AG04449 (cell line): ENCODE data around the gene DGKI.

Experiments
- CTCF ChIA-PET: fragments of 350-600 bp; formaldehyde crosslinking; extraction: SDS; loops from one replicate; lab custom pipeline; 2021; ENCODE audit warnings: antibody characterized with exemption; lab: Yijun Ruan, JAX
- POLR2A ChIA-PET: fragments of 400-600, 350-600 bp; formaldehyde crosslinking; extraction: SDS; loops from one replicate; lab custom pipeline; 2020; ENCODE audit warnings: antibody characterized with exemption, inconsistent platforms; lab: Yijun Ruan, JAX
- DNase-seq: peaks from one replicate; pipeline ENCODE4 v3.0.0-alpha.2; 2010; ENCODE audit warnings: low read depth, low spot score
- H3K4me3 ChIP-seq: 2 replicates; pipeline ENCODE4 v1.5.1; 2011; ENCODE audit warnings: low read depth, mild to moderate bottlenecking, control low read depth, low read length
- TF ChIP-seq, protein P1 (sequence below): IDR thresholded peaks from one replicate; pipeline ENCODE4 v1.5.1; 2011; ENCODE audit warnings: mild to moderate bottlenecking, moderate library complexity, low read length, control low read depth, inconsistent platforms; ENCODE audit not compliant: insufficient read depth; ENCODE audit errors: missing control alignments

Gene DGKI

GRCh38 chr7:137753575-137753947 is 93.2 kb downstream of the DGKI start:
- CTCF ChIA-PET = interaction anchor here (1.1 kb wide), 1 partner anchor 9 kb away, joined by 4 read pairs; no protein-coding TSS in a partner anchor
- POLR2A ChIA-PET = no interaction called here
- H3K4me3 ChIP-seq = no peak overlapping the region
- TF ChIP-seq, protein P1, sequence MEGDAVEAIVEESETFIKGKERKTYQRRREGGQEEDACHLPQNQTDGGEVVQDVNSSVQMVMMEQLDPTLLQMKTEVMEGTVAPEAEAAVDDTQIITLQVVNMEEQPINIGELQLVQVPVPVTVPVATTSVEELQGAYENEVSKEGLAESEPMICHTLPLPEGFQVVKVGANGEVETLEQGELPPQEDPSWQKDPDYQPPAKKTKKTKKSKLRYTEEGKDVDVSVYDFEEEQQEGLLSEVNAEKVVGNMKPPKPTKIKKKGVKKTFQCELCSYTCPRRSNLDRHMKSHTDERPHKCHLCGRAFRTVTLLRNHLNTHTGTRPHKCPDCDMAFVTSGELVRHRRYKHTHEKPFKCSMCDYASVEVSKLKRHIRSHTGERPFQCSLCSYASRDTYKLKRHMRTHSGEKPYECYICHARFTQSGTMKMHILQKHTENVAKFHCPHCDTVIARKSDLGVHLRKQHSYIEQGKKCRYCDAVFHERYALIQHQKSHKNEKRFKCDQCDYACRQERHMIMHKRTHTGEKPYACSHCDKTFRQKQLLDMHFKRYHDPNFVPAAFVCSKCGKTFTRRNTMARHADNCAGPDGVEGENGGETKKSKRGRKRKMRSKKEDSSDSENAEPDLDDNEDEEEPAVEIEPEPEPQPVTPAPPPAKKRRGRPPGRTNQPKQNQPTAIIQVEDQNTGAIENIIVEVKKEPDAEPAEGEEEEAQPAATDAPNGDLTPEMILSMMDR = no peak
- no peak for DNase-seq

DNA sequence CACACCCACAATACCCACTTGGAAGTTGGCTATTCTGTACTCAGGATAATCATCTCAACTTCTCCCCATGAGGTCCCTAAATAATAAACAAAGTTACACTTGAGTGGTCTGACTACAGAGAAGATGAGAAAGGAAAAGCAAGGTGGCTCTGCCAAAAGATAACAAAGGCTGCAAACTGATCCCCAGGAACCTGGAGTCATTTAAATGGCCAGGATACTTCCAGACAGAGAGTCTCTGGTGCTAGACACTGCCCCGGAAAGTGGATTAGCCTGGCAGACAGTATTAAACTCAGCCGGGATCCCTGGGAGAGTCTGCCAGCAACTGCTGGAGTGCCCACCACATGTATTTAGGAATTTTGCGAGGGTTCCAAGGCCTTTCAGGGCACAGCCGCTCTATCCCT is 93.7 kb downstream of the DGKI start:
- TF ChIP-seq, protein P1 = no peak
- ChIA-PET POLR2A (no interaction called here), CTCF (no interaction called here)
- H3K4me3 ChIP-seq = no peak overlapping the region
- DNase-seq = no peak

- no peak for DNase-seq
- TF ChIP-seq, protein P1 = no peak
- ChIA-PET CTCF (no interaction called here), POLR2A (no interaction called here)
- H3K4me3 ChIP-seq = no peak overlapping the region
Measured at GRCh38 chr7:137751361-137752009, 95.3 kb downstream of the DGKI start.

DNA sequence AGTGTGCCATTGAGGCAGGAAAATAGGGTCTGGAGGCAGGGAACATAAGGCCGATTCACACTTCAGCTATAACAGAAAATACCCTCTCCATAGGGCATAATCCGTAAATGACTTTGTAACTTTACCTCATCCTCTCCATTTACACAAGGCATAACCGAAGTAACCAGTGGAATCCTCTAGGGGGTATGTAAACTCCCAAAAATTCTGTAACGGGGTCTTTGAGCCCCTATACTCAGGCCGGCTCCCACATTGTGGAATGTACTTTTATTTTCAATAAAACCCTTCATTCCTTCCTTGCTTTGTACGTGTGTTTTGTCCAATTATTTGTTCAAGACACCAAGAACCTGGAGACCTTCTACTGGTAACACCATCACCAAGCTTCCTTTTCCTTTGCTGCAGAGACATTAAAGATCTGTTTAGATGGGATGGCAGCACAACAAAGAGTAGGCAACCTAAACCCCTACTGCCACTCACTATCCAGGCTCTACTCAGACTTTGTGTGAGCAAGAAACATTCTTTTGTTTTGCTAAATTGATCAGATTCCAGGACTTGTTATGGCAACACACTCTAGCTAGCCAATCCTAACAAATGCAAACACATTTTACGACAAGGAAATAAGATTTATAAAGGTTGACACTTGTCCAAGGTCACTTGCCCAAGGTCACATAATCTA is 99.3 kb downstream of the DGKI start:
- H3K4me3 ChIP-seq = no peak overlapping the region
- no peak for DNase-seq
- TF ChIP-seq, protein P1 = no peak
- ChIA-PET CTCF (interaction anchor here (1.3 to 1.9 kb wide), 3 partner anchors 10 to 148 kb away, joined by 3 to 7 read pairs (median 5); no protein-coding TSS in a partner anchor), POLR2A (no interaction called here)

- TF ChIP-seq, protein P1 = no peak
- CTCF ChIA-PET = no interaction called here
- H3K4me3 ChIP-seq = no peak overlapping the region
- DNase-seq = no peak
- POLR2A ChIA-PET = no interaction called here
Measured at GRCh38 chr7:137743021-137743420, 103.8 kb downstream of the DGKI start.

DNA sequence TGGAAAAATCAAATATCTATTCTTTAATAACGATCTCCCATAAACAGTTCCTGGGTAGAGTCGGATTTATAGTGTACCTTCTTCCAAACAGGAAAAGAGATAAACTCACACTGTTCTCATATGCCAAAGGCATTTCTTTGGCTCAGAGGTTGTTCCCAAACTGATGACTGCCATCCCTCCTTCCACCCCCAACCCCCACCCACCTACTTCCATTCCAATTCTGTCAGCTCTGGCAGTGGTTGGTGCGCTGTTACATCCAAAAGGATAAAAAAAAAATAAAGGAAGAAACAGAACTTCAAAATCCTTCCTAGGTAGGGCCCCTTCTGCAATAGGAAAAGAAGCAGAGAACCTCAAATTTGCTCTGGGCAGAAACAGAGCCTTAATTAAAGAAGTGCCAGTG is 104.7 kb downstream of the DGKI start:
- no peak for DNase-seq
- TF ChIP-seq, protein P1 = no peak
- ChIA-PET CTCF (no interaction called here), POLR2A (no interaction called here)
- no peak overlapping the region for H3K4me3 ChIP-seq
